Measurements from ENCODE around the gene DPH2.

Gene DPH2

DNA sequence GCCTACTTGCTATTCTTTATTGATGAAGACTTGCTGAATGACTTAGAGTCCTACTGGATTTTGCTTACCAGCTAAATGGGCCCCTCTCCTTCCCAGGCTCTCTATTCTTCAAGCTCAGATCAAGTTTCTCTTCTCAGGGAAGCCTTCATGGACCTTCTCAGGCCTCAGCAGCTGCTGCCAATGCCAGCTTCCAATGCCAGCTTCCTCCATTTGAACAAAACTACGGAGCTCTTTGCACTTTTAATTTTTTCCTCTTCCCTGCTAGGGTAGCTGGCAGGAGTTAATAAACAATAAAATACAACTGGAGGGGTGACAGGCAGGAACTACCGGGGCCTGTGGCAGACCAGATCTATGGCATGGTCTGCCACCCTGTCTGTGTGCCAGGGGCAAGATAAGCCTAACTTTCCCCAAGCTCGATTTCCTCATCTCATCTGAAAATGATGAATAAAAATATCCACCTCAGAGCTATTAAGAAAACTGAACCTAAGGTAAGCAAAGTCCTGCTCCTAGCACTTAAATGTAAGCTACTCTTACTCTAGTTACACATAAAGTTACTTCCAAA, 24.1 kb upstream of the DPH2 start:
- DNase-seq, result no peak

DNA sequence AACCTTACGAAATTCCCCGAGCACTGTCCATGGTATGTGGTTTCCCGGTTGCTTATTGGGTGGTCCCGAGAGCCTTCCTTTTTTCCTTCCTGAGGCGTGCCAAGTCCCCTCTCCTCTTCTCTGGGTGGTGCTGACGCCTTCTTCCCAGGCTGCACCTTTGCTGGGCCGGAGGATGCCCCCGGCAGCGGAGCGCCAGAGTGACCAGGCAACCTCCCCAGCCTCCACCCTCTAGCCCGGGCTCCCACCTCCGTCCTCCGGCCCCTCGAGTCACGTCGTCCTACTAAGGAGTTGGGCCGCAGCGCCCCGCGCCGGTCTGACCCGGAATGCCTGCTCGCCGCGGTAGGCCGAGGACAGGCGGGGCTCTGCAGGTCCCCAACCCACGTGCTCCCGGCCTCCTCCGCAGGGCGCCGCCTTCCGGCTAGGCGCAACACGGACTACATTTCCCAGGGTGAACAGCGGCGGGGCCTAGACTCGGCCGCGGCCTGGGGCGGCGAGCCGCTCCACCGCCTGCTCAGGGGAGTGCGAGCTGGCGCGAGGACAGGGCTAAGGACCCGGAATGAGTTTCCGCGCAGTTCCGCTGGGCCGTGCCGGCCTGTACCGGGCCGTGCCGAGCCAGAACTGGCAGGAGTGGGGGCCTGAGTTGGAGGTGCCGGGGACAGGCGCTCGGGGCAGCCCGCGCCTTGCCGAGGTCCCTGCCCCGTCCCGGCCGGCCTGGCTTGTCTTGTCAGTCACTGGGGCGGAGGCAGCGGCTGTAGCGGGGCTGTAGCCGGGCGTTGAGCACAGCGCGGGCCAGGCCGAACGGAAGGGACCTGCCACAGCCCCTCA, 23.4 kb upstream of the DPH2 start, which contains the start of gene IPO13:
Gene IPO13, plus strand, starts transcription at position 715 of the 825 bp plus-strand sequence. CDS start 651 bp downstream, outside the sequence.
- DNase-seq, result peak; percentile 95

DNA sequence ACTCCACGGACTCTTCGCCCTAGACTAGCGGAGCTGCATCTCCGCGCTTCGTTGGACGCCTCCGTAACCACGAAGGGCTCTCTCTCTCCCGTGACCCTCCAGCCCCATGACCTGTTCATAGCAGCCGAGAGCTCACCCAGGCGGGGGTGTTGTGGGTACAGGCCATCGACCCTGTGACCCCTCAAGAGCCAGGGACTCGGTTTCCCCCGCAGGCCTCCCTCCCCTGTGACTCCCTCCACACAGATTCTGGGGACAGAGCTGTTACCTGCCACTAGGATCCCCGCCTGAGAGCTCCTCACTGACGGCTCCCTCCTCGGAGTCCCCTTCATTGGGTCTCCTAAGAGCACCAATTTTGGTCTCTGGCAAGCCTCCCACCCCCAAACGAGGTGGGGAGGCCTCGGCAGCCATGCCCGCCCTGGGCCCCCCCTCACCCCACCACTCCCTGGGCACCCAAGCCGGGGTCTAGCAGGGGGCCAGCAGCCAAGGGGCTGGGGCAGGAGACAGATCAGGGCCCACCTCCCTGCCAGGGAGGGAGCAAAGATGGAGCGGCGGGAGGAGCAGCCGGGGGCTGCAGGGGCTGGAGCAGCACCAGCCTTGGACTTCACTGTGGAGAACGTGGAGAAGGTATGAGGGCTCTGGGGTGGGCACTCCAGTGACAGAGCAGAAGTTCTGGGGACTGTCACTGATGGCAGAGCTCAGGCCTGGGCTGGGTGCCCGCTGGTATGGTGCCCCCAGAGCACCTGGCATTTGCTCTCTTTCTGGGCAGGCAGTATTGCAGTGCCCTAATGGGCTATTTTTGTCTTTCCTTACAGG, 22.5 kb upstream of the DPH2 start:
- DNase-seq, result no peak

DNA sequence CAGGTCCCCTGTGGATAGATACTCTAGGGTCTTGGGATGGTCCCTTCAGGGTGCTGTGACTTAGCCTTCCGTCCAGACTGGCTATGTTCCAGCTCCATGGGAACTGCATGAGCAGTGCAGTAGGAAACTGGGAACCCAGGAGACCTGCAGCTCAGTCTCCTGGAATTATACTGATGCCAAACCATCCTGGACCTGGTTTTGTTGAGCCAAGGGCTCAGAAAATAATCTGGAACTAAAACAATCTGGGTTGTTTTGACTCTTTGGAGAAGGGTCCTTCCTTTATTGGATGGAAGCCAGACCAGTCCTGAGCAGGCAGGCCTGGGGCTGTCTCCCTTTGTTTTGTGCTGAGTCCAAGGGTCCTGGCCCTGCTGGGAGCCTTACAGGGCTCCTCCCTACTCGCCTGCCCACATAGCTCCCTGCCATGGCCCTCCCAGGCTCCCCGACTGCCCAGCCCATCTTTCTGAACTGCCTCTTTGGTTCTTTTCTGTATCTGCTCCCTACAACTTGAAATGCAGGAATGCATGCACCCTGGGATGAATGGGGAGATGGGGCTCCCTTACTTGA, 21.9 kb upstream of the DPH2 start:
- no peak for DNase-seq

DNA sequence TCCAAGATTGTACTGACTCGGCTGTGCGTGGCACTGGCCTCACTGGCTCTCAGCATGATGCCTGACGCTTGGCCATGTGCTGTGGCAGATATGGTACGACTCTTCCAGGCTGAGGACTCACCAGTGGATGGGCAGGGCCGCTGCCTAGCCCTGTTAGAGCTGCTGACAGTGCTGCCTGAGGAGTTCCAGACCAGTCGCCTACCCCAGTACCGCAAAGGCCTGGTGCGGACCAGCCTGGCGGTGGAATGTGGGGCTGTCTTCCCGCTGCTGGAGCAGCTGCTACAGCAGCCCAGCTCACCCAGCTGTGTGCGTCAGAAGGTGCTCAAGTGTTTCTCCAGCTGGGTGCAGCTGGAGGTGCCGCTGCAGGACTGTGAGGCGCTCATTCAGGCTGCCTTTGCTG, 20.1 kb upstream of the DPH2 start:
- no peak for DNase-seq

DNA sequence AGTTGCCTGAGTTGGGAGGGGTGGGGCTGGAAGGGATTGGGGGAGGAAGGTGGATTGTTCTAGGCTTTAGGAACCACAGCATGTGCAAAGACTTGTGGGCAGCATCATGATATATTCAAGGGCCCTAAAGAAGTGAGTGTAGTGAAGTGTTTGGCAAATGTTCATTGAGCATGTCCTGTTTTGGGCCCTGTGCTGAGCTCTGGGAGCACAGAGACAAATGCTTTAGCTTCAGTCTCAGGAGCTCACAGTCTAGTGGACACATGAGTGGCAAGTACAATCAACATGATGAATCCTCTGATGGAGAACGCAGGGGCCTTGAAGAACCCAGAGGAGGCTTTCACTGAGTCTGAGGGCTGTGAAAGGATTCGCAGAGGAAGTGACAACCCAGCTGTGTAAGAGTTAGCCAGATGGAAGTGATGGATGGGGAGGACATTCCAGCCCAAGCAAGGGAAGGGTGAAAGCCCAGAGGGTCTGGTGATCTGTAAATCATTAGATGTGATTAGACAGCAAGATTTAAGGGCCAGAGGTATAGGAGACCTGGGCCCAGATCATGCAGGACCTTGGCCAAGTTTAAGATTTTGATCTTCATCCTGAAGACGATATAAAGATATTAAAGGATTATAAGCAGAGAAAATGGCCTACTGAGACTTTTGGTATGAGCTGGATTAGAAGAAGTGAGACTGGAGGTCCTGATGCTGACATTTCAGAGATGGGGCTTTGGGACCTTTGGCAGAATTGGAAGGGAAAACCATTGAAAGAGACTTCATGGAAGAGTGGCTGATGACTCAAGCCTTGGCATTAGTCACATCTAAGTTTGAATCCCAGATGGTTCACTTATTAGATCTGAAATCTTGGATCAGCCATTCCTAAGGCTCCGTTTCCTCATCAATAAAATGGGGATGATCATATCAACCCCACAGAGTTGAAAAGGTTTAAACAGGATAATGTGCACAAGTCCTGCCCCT, 18.5 kb upstream of the DPH2 start:
- DNase-seq, result no peak

DNA sequence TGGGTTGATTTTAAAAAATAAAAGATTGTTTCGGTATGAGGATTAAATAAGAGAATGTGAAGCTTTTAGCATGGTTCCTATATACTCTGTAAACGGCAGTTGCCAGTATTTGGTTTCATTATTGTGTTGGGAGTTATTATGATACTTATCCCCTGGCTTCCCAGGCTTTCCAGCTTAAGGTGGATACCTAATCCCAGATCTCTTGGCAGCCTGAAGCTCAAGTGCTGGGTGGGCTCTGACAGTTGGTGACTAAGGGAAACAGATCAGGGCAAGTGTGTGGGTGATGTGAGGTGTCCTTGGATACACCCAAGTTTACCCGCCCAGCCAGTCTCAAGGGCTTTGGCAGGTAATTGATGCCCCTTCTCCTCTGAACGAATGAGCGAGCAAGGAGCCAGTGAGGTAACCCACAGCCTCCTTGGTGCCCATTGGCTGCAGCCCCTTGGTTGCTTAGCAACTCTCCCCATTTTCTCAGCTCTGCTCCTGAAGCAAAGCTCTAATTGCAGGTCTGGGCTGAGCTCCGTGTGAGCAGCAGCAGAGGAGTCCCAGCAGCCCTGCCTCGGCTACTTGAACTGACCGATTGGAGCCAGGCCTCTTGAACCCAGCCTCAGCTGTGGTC, 17.0 kb upstream of the DPH2 start:
- DNase-seq, result no peak

DNA sequence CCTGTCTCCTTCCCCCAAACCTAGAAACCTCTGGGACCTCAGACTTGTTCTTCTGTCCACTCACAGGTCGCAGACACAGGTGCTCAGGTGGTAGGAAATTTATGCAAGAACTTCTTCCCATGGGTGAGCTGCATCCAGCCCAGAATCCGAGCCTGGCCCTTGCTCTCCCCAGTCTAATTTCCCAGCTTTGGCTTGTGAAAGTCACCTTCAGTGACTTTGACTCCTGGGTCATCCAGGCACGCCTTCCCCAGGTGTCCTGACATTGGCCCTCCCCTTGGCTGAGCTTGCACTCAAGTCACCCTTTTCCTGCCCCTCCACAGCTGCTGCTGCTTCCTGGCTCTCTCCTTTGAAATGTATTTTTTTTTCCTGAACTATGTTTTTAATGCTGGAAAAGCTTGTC, 16.4 kb upstream of the DPH2 start:
- DNase-seq, result no peak

DNA sequence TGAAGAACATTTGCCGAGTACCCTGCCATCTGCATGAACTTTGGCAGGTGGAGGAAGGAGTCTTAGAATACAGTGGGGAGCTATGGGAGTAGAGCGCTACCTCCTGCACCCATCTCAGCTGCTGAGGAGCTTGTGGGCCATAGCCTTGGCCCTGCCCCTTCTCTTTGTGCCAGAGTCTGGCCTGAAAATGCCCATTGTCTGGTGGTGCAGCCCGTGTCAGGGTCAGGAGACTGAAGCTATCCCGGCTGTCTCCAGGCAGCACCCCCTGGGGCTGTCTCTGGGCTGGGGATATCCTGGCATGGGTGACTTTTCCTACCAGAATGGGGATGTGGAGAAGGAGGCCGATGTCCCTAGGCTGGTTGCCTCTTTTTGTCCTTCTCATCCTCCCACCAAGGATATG, 15.8 kb upstream of the DPH2 start:
- no peak for DNase-seq

DNA sequence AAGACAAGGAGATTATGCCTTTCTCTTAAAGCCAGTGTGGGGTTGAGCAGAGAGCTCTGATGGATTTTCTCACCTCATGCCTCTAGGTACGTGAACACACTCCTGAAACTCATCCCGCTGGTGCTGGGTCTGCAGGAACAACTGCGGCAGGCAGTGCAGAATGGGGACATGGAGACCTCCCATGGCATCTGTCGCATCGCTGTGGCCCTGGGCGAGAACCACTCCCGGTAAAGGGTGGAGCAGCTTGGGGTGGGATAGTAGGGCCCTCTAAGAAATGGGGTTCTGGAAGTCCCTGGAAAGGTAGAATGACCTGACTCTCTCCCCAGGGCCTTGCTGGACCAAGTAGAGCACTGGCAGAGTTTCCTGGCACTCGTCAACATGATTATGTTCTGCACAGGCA, 13.6 kb upstream of the DPH2 start:
- DNase-seq, result no peak

DNA sequence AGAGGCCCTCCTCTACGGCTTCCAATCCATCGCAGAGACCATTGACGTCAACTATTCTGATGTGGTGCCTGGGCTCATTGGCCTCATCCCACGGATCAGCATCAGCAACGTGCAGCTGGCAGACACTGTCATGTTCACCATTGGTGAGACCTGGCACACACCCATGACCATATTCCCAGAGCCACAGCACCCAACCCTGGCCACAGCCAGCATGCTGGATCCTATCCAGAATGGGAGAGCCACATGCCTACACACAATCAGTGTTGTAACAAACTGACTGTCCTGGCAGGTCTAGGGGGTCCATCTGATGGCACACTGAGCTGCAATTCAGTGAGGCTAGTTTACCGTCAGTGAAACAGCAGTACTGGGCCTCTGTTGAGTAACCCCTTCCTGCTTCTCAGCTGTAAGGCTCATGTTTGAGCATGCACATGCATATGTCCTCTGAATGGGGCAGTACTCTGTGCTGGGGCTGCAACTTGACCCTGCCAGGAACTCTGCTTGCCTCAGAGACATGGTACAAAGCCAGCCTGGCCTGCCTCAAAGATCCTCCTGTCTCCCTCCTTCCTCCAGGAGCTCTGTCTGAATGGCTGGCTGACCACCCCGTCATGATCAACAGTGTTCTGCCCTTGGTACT, 12.3 kb upstream of the DPH2 start:
- no peak for DNase-seq

DNA sequence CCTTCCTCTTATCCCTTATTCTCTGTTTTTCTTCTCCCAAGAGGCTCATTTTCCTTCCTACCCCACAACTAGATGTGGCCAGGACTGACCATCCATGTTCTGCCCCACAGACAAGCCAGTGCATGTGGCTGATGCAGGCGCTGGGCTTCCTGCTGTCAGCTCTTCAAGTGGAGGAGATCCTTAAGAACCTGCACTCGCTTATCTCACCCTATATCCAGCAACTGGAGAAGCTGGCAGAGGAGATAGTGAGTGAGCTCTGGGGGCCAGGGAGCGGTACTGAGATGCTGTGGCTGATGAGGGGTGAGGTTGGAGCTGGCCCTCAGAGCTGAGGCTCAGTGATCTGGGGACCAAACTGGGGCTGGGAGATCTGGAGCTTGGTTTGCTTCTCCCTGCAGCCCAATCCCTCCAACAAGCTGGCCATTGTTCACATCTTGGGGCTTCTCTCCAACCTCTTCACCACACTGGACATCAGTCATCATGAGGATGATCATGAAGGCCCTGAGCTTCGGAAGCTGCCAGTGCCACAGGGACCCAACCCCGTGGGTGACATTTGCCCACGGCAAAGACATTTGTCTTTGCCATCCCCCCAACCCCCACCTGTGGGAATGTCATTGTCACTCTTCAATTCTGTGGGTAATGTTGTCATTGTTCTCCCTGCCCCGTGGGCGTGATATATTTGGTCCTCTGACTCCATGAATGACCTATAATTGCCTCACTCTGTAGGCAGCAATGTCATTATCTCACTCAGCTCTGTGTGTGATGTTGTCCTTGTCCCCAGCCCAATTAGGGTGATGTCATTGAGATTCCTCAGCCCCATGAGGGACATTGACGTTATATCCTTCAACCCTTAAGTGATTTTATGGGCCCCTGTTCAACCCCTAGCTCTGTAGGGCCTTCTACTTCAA, 11.2 kb upstream of the DPH2 start:
- DNase-seq, result no peak

DNA sequence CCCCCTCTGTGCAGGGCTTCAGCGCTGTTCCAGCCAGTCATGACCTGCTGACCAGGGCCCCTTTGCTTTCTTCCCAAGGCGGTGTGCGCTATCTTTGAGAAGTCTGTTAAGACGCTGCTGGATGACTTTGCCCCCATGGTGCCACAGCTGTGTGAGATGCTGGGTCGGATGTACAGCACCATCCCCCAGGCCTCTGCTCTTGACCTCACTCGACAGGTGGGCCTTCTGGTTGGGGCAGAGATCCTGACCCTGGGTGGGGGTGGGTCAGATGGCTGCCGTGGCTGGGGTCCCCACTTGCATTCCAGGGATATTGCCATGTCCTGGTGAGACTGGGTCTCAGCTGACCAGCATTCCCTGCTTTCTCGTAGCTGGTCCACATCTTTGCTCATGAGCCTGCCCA, 9.0 kb upstream of the DPH2 start:
- no peak for DNase-seq

DNA sequence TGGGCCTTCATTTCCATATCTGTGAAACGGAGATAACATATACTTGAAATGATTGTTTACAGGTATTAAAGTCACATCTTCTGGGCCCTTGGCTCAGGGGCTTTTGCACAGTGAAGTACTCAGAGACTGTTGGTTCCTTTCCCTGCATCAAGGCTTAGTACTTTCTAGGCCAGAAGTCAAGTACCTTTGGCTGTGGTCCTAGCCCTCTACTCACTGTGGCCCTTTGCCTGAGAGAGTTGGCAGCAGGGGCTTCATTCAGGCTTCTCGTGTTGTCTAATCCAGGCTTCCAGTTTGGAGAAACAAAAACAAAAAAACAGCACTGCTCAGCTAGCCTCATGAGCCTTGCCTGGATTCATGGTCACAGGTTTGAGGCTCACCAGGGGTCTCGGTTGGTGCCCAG, 8.1 kb upstream of the DPH2 start:
- no peak for DNase-seq

DNA sequence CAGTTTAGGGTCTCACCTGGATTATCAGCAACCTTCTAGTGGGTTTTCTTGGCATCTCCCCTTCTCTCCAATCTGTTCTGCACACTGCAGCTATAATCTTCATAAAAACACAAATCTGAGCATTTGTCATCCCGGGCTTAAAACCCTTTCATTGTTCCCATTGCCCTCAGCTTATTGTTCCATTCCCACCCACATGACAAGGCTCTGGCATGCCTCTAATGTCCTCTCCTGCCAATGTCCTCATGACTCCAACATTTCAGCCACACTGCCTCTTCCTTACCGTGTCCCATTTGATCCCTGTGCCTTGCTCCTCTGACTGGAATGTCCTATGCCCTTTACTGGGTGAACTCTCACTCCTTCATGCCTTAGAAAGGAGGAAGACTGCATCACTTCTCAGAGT, 7.5 kb upstream of the DPH2 start:
- DNase-seq, result no peak

DNA sequence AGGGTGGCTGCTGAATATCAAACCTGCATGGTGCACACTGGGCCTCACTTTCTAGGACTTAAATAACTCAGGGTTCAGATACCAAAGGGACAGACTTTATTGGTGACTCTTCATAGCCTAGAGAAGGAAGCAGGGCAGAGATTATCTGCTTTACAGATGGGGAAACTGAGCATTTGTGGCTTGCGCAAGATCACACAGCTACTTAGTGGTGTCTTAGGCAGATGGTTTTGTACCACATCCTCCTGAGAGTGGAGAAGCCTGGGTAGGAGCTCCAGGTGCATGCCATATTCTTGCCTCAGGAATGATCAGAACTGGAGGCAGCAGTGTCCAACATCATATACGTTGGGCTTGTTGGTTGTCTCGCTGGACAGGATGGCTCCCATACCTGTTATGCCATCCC, 6.8 kb upstream of the DPH2 start:
- no peak for DNase-seq

DNA sequence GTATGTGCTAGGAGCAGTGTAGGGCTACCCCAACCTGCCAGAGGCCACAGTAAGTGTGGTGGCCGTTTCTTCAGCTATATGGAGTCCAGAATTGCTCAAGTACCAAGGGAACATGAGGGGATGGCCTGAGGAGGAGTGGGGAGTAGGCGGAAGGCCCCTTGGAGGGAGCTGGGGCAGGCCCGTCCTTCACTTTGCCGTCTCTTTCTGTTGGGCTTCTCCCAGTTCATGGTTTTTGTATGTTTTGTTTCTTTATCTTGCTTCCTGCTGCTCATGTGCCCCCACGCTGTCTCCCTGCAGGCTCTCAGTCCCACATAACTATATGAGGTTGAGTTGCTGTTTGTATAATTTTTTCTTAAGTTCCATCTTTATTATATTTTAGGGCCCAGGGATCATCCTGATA, 5.9 kb upstream of the DPH2 start:
- DNase-seq, result no peak

DNA sequence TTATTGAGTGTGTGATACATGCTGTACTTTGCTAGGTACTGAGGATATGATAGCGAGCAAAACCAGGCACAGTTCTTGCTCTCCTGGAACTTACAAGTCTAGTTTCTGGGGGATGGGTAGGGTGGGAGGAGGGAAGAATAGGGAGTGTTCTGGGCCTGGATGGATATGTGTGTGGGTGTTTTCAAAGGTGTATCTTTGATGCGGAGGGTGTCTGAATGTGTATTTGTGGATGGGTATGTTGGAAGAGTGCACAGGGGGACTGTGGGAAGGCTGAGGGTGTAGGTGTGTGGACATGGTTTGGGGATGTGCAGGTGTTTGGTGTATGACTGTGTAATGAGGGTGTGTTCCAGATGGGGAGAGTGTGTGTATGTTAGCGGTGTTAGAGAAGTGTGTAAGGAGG, 4.5 kb upstream of the DPH2 start:
- no peak for DNase-seq

DNA sequence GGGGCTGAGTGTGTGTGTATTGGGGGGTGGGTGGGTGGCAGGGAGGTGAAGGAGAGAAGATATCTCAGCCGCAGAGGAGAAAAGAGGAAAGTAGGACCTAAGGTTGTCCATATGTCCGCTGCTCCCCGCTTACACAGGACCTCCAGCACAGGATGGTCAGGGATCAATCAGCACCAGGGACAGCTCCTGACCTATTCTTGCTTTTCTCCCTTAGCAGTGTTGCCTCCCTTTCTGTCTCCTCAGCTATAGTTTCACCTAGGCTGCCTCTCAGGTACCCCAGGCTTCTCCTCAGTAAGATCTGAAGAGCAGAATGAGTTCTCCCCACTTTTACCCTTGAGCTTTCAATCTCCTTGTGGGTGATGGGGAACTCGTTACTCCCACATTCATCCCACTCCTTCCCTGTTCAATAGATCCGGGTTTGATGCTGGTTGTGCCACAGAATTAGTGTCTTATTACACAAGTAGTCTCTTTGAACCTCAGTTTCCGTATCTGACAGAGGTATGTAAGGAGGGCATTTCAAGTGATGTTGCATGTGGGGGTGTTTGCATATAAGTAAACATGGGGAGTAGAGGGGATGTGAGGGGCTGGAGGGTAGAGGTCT, 1.4 kb upstream of the DPH2 start:
- DNase-seq, result no peak

DNA sequence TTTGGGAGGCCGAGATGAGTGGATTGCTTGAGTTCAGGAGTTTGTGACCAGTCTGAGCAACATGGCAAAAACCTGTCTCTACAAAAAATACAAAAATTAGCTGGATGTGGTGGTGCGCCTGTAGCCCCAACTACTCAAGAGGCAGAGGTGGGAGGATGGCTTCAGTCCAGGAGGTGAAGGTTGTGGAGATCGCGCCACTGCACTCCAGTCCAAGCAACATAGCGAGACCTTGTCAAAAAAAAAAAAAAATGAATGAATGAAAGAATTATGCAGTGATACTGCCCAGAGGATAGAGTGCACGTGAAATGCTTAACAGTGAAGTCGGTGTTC, 429 bp upstream of the DPH2 start:
- DNase-seq, result no peak
